ENCODE results near the gene MYO5B.

- TF ChIP-seq CTCF (IDR thresholded peaks at IDR 0.05; ENCODE audit: insufficient read depth, low read length, poor library complexity, severe bottlenecking) (no peak), EZH2phosphoT487 (conservative IDR thresholded peaks at IDR 0.05; ENCODE audit: low read length) (no peak)
Measured at GRCh38 chr18:50131591-50131990, 63.4 kb downstream of the MYO5B start.
